ENCODE measurements around the gene PINLYP.

PINLYP gene

GRCh38 chr19:43591904-43592772 lies 16.5 kb downstream of the PINLYP start:
- Histone ChIP-seq H3K4me1 (ENCODE audit: insufficient read depth, low read length, poor library complexity, severe bottlenecking) (peaks cover 23% of the 10 kb centered on the region), H3K4me2 (ENCODE audit: low read depth, low read length, poor library complexity, severe bottlenecking) (no peak overlapping the region), H3K9me3 (ENCODE audit: insufficient read depth, low read depth, low read length) (no peaks in the 10 kb centered on the region), H3K9ac (ENCODE audit: low read depth, low read length, poor library complexity, severe bottlenecking) (no peak overlapping the region), H3K9me2 (replicated peaks; ENCODE audit: low read depth, low read length) (no peaks in the 10 kb centered on the region), H2AFZ (ENCODE audit: low read length) (no peak overlapping the region), H3F3A (ENCODE audit: low read depth) (0 out of 2 replicates have a peak, but pooled peaks cover 4% of the 10 kb centered on the region), H3K4me3 (ENCODE audit: low read length, poor library complexity, severe bottlenecking) (no peak overlapping the region), H4K20me1 (ENCODE audit: insufficient read depth, low read length, poor library complexity, severe bottlenecking) (peaks cover 14% of the 10 kb centered on the region), H3K27me3 (ENCODE audit: insufficient read depth, low read length, poor library complexity, severe bottlenecking) (no peaks in the 10 kb centered on the region), H3K79me2 (ENCODE audit: insufficient read depth, low read length) (peaks cover 49% of the 10 kb centered on the region), H3K36me3 (ENCODE audit: insufficient read depth, low read length) (peaks cover 8% of the 10 kb centered on the region; the same call in 1 of the 2 replicates)
- no peak for TF ChIP-seq EZH2phosphoT487 (IDR thresholded peaks at IDR 0.05; ENCODE audit: borderline replicate concordance)
- TF ChIP-seq, protein P1, sequence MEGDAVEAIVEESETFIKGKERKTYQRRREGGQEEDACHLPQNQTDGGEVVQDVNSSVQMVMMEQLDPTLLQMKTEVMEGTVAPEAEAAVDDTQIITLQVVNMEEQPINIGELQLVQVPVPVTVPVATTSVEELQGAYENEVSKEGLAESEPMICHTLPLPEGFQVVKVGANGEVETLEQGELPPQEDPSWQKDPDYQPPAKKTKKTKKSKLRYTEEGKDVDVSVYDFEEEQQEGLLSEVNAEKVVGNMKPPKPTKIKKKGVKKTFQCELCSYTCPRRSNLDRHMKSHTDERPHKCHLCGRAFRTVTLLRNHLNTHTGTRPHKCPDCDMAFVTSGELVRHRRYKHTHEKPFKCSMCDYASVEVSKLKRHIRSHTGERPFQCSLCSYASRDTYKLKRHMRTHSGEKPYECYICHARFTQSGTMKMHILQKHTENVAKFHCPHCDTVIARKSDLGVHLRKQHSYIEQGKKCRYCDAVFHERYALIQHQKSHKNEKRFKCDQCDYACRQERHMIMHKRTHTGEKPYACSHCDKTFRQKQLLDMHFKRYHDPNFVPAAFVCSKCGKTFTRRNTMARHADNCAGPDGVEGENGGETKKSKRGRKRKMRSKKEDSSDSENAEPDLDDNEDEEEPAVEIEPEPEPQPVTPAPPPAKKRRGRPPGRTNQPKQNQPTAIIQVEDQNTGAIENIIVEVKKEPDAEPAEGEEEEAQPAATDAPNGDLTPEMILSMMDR (conservative IDR thresholded peaks at IDR 0.05; ENCODE audit: low read length) = no peak

- peaks cover 8% of the 10 kb centered on the region; the same call in 1 of the 2 replicates for H3K36me3 ChIP-seq (ENCODE audit: insufficient read depth, low read length)
- H3K4me2 ChIP-seq (ENCODE audit: low read depth, low read length, poor library complexity, severe bottlenecking) = no peak overlapping the region
- H3K4me3 ChIP-seq (ENCODE audit: low read length, poor library complexity, severe bottlenecking) = no peak overlapping the region
- H3K79me2 ChIP-seq (ENCODE audit: insufficient read depth, low read length) = peaks cover 56% of the 10 kb centered on the region
- H3K9me3 ChIP-seq (ENCODE audit: insufficient read depth, low read depth, low read length) = no peaks in the 10 kb centered on the region
- no peak overlapping the region for H3K9ac ChIP-seq (ENCODE audit: low read depth, low read length, poor library complexity, severe bottlenecking)
- peaks cover 30% of the 10 kb centered on the region for H3K4me1 ChIP-seq (ENCODE audit: insufficient read depth, low read length, poor library complexity, severe bottlenecking)
- 0 out of 2 replicates have a peak, but pooled peaks cover 4% of the 10 kb centered on the region for H3F3A ChIP-seq (ENCODE audit: low read depth)
- H3K27me3 ChIP-seq (ENCODE audit: insufficient read depth, low read length, poor library complexity, severe bottlenecking) = no peaks in the 10 kb centered on the region
- no peak overlapping the region for H2AFZ ChIP-seq (ENCODE audit: low read length)
- no peaks in the 10 kb centered on the region for H3K9me2 ChIP-seq (replicated peaks; ENCODE audit: low read depth, low read length)
- peaks cover 14% of the 10 kb centered on the region for H4K20me1 ChIP-seq (ENCODE audit: insufficient read depth, low read length, poor library complexity, severe bottlenecking)
- no peak for TF ChIP-seq EZH2phosphoT487 (IDR thresholded peaks at IDR 0.05; ENCODE audit: borderline replicate concordance)
- TF ChIP-seq, protein P1 (conservative IDR thresholded peaks at IDR 0.05; ENCODE audit: low read length) = no peak
These were observed 17.3 kb downstream of the PINLYP start for GRCh38 chr19:43592800-43593350.

- Histone ChIP-seq H3K9ac (ENCODE audit: low read depth, low read length, poor library complexity, severe bottlenecking) (peak overlapping the region; percentile 9), H3F3A (ENCODE audit: low read depth) (0 out of 2 replicates have a peak, but pooled peaks cover under 1% of the 10 kb centered on the region), H3K9me3 (ENCODE audit: insufficient read depth, low read depth, low read length) (no peaks in the 10 kb centered on the region), H3K79me2 (ENCODE audit: insufficient read depth, low read length) (peaks cover 65% of the 10 kb centered on the region), H3K4me2 (ENCODE audit: low read depth, low read length, poor library complexity, severe bottlenecking) (peak overlapping the region; percentile 93), H3K4me3 (ENCODE audit: low read length, poor library complexity, severe bottlenecking) (peak overlapping the region; percentile 96), H3K9me2 (replicated peaks; ENCODE audit: low read depth, low read length) (no peaks in the 10 kb centered on the region), H3K27me3 (ENCODE audit: insufficient read depth, low read length, poor library complexity, severe bottlenecking) (no peaks in the 10 kb centered on the region), H3K36me3 (ENCODE audit: insufficient read depth, low read length) (peaks cover 12% of the 10 kb centered on the region; the same call in 1 of the 2 replicates), H3K4me1 (ENCODE audit: insufficient read depth, low read length, poor library complexity, severe bottlenecking) (peaks cover 36% of the 10 kb centered on the region), H4K20me1 (ENCODE audit: insufficient read depth, low read length, poor library complexity, severe bottlenecking) (peaks cover 14% of the 10 kb centered on the region), H2AFZ (ENCODE audit: low read length) (no peak overlapping the region)
- no peak for TF ChIP-seq EZH2phosphoT487 (IDR thresholded peaks at IDR 0.05; ENCODE audit: borderline replicate concordance)
- TF ChIP-seq, protein P1 (conservative IDR thresholded peaks at IDR 0.05; ENCODE audit: low read length) = no peak
These were observed 18.6 kb downstream of the PINLYP start for GRCh38 chr19:43594081-43594697.
